Stimulated activated CD8-positive, alpha-beta memory T cell treated with anti-CD3 and anti-CD28 coated beads, Interleukin-4, amount 100 ng/mL, for 48 hours (primary cell): Measurements from ENCODE around the gene UMODL1.
A peak's percentile ranks its signal among the peaks of the same experiment; 100 is the strongest.

ENCODE experiments used
- DNase-seq: peaks from one replicate; pipeline ENCODE4 v3.0.0-alpha.2; 2020

UMODL1 gene

GRCh38 chr21:42137191-42137904 is 66.2 kb downstream of the UMODL1 start:
- no peak for DNase-seq

- no peak for DNase-seq
Observed at GRCh38 chr21:42140196-42140934, 69.2 kb downstream of the UMODL1 start.

- no peak for DNase-seq
Observed at GRCh38 chr21:42141643-42142042, 70.5 kb downstream of the UMODL1 start.

GRCh38 chr21:42142141-42142540 is 71.0 kb downstream of the UMODL1 start:
- no peak for DNase-seq

- DNase-seq = no peak
Observed at GRCh38 chr21:42142627-42143026, 71.5 kb downstream of the UMODL1 start.

GRCh38 chr21:42143111-42143510 is 72.0 kb downstream of the UMODL1 start:
- no peak for DNase-seq

GRCh38 chr21:42144221-42144620 is 73.1 kb downstream of the UMODL1 start:
- DNase-seq = no peak

GRCh38 chr21:42144679-42145568 is 73.8 kb downstream of the UMODL1 start:
- no peak for DNase-seq

- peak; percentile 73 for DNase-seq
Observed at GRCh38 chr21:42145569-42146272, 74.6 kb downstream of the UMODL1 start.

- no peak for DNase-seq
Observed at GRCh38 chr21:42146273-42146805, 75.2 kb downstream of the UMODL1 start.

GRCh38 chr21:42146821-42147220 is 75.7 kb downstream of the UMODL1 start:
- no peak for DNase-seq

- DNase-seq = no peak
Observed at GRCh38 chr21:42147386-42148020, 76.4 kb downstream of the UMODL1 start.

- DNase-seq = no peak
Observed at GRCh38 chr21:42148097-42148496, 77.0 kb downstream of the UMODL1 start.

- no peak for DNase-seq
Observed at GRCh38 chr21:42148584-42148983, 77.5 kb downstream of the UMODL1 start.

GRCh38 chr21:42149656-42150473 is 78.7 kb downstream of the UMODL1 start:
- no peak for DNase-seq

- no peak for DNase-seq
Observed at GRCh38 chr21:42150474-42151085, 79.5 kb downstream of the UMODL1 start.

GRCh38 chr21:42151148-42151947 is 80.2 kb downstream of the UMODL1 start:
- DNase-seq = no peak

GRCh38 chr21:42151948-42152220 is 80.8 kb downstream of the UMODL1 start:
- no peak for DNase-seq

GRCh38 chr21:42153046-42153686 is 82.0 kb downstream of the UMODL1 start:
- no peak for DNase-seq
